Measurements from ENCODE around the gene SCGB1A1. TPM values are rescaled to one million over a fixed set of nuclear protein-coding genes. Genes with fewer than 3 reads are reported as not detected.
A peak's percentile ranks its signal among the peaks of the same experiment; 100 is the strongest.

The SCGB1A1 gene
- polyA plus RNA-seq, 1 donor from 2014 or later, result not detected

GRCh38 chr11:62419943-62420342 is 1.1 kb downstream of the SCGB1A1 start:
- Histone ChIP-seq H3K9me2 (ENCODE audit: insufficient read depth, low read length) (no peaks in the 10 kb centered on the region), H3K4me3 (ENCODE audit: low read length) (no peak overlapping the region), H3K9ac (ENCODE audit: low read length) (no peak overlapping the region), H4K20me1 (ENCODE audit: insufficient read depth) (no peaks in the 10 kb centered on the region), H3K27ac (ENCODE audit: low read length) (no peak overlapping the region), H3F3A (ENCODE audit: insufficient read depth, low read length, poor library complexity, severe bottlenecking) (no peaks in the 10 kb centered on the region), H3K79me2 (replicated peaks; ENCODE audit: insufficient read depth, low read length) (no peaks in the 10 kb centered on the region), H3K36me3 (ENCODE audit: insufficient read depth, low read length) (no peaks in the 10 kb centered on the region), H3K27me3 (ENCODE audit: insufficient read depth, low read depth, low read length) (no peaks in the 10 kb centered on the region), H2AFZ (ENCODE audit: low read depth, low read length) (no peak overlapping the region), H3K9me3 (ENCODE audit: low read length) (no peaks in the 10 kb centered on the region), H3K4me2 (ENCODE audit: low read length) (no peak overlapping the region)
- TF ChIP-seq TAF1 (IDR thresholded peaks at IDR 0.05; ENCODE audit: low read depth) (no peak), EP300 (conservative IDR thresholded peaks at IDR 0.05; ENCODE audit: poor library complexity, severe bottlenecking) (peak; percentile 34)

- H3K4me3 ChIP-seq (ENCODE audit: low read length), result no peak overlapping the region
- no peak overlapping the region for H2AFZ ChIP-seq (ENCODE audit: low read depth, low read length)
- H3K9me3 ChIP-seq (ENCODE audit: low read length), result no peaks in the 10 kb centered on the region
- no peaks in the 10 kb centered on the region for H3K9me2 ChIP-seq (ENCODE audit: insufficient read depth, low read length)
- no peaks in the 10 kb centered on the region for H3K27me3 ChIP-seq (ENCODE audit: insufficient read depth, low read depth, low read length)
- H3K79me2 ChIP-seq (replicated peaks; ENCODE audit: insufficient read depth, low read length), result no peaks in the 10 kb centered on the region
- H3F3A ChIP-seq (ENCODE audit: insufficient read depth, low read length, poor library complexity, severe bottlenecking), result no peaks in the 10 kb centered on the region
- no peaks in the 10 kb centered on the region for H4K20me1 ChIP-seq (ENCODE audit: insufficient read depth)
- H3K36me3 ChIP-seq (ENCODE audit: insufficient read depth, low read length), result no peaks in the 10 kb centered on the region
- H3K27ac ChIP-seq (ENCODE audit: low read length), result no peak overlapping the region
- H3K9ac ChIP-seq (ENCODE audit: low read length), result no peak overlapping the region
- TF ChIP-seq EZH2 (IDR thresholded peaks at IDR 0.05; ENCODE audit: borderline replicate concordance, insufficient read depth, low read length, poor library complexity, severe bottlenecking), result no peak
- no peak for TF ChIP-seq CTCF (IDR thresholded peaks at IDR 0.05; ENCODE audit: poor library complexity, severe bottlenecking)
- no peak for TF ChIP-seq MXI1 (conservative IDR thresholded peaks at IDR 0.05; ENCODE audit: poor library complexity, severe bottlenecking)
- TF ChIP-seq SMC3 (conservative IDR thresholded peaks at IDR 0.05; ENCODE audit: poor library complexity), result no peak
- TF ChIP-seq TAF1 (IDR thresholded peaks at IDR 0.05; ENCODE audit: low read depth), result no peak
- TF ChIP-seq POLR2AphosphoS5 (IDR thresholded peaks at IDR 0.05), result no peak
- no peak for TF ChIP-seq RAD21 (conservative IDR thresholded peaks at IDR 0.05)
- no peak for TF ChIP-seq REST (IDR thresholded peaks at IDR 0.05; ENCODE audit: borderline replicate concordance)
- no peak for TF ChIP-seq EP300 (conservative IDR thresholded peaks at IDR 0.05; ENCODE audit: poor library complexity, severe bottlenecking)
- H3K4me2 ChIP-seq (ENCODE audit: low read length), result no peak overlapping the region
These were observed 2.0 kb downstream of the SCGB1A1 start for GRCh38 chr11:62420882-62421281.

- H2AFZ ChIP-seq (ENCODE audit: low read depth, low read length), result no peak overlapping the region
- no peaks in the 10 kb centered on the region for H3F3A ChIP-seq (ENCODE audit: insufficient read depth, low read length, poor library complexity, severe bottlenecking)
- H3K27me3 ChIP-seq (ENCODE audit: insufficient read depth, low read depth, low read length), result no peaks in the 10 kb centered on the region
- no peak for TF ChIP-seq EP300 (conservative IDR thresholded peaks at IDR 0.05; ENCODE audit: poor library complexity, severe bottlenecking)
- no peak for TF ChIP-seq SMC3 (conservative IDR thresholded peaks at IDR 0.05; ENCODE audit: poor library complexity)
- TF ChIP-seq POLR2AphosphoS5 (IDR thresholded peaks at IDR 0.05), result no peak
- no peak for TF ChIP-seq MXI1 (conservative IDR thresholded peaks at IDR 0.05; ENCODE audit: poor library complexity, severe bottlenecking)
- TF ChIP-seq TAF1 (IDR thresholded peaks at IDR 0.05; ENCODE audit: low read depth), result no peak
- TF ChIP-seq EZH2 (IDR thresholded peaks at IDR 0.05; ENCODE audit: borderline replicate concordance, insufficient read depth, low read length, poor library complexity, severe bottlenecking), result no peak
- TF ChIP-seq CTCF (IDR thresholded peaks at IDR 0.05; ENCODE audit: poor library complexity, severe bottlenecking), result no peak
- no peak for TF ChIP-seq REST (IDR thresholded peaks at IDR 0.05; ENCODE audit: borderline replicate concordance)
- no peak for TF ChIP-seq RAD21 (conservative IDR thresholded peaks at IDR 0.05)
- H3K4me3 ChIP-seq (ENCODE audit: low read length), result no peak overlapping the region
- H3K79me2 ChIP-seq (replicated peaks; ENCODE audit: insufficient read depth, low read length), result no peaks in the 10 kb centered on the region
- no peak overlapping the region for H3K9ac ChIP-seq (ENCODE audit: low read length)
- no peak overlapping the region for H3K4me2 ChIP-seq (ENCODE audit: low read length)
- H3K36me3 ChIP-seq (ENCODE audit: insufficient read depth, low read length), result no peaks in the 10 kb centered on the region
- H3K9me3 ChIP-seq (ENCODE audit: low read length), result no peaks in the 10 kb centered on the region
- H3K9me2 ChIP-seq (ENCODE audit: insufficient read depth, low read length), result no peaks in the 10 kb centered on the region
- no peak overlapping the region for H3K27ac ChIP-seq (ENCODE audit: low read length)
- no peaks in the 10 kb centered on the region for H4K20me1 ChIP-seq (ENCODE audit: insufficient read depth)
These were observed 3.2 kb downstream of the SCGB1A1 start for GRCh38 chr11:62421996-62422395.

Data from neural cell (in vitro differentiated cells).